Activated naive CD4-positive, alpha-beta T cell (primary cell): ENCODE data around the gene METRNL.
"Not testable (repeated sequence)": the region's sequence is repeated elsewhere in the genome, so short reads cannot be mapped to it uniquely, and the experiment has no call there.

Experiments
- DNase-seq, 4 experiments: peaks; one replicate each; lab custom pipeline; 2025; lab: John Stamatoyannopoulos, UW

Gene METRNL

GRCh38 chr17:83107656-83108048, 28.2 kb downstream of the METRNL start:
- no peak for DNase-seq

- DNase-seq = no peak
These were observed 29.3 kb downstream of the METRNL start for GRCh38 chr17:83108709-83109108.

GRCh38 chr17:83109386-83109785, 30.0 kb downstream of the METRNL start:
- no peak for DNase-seq

- no peak for DNase-seq
These were observed 30.6 kb downstream of the METRNL start for GRCh38 chr17:83109793-83110645.

GRCh38 chr17:83110735-83111134, 31.3 kb downstream of the METRNL start:
- DNase-seq = no peak

GRCh38 chr17:83111516-83112282, 32.3 kb downstream of the METRNL start:
- DNase-seq = no peak

- no peak for DNase-seq
These were observed 34.0 kb downstream of the METRNL start for GRCh38 chr17:83113381-83113780.

- DNase-seq = no peak
These were observed 34.4 kb downstream of the METRNL start for GRCh38 chr17:83113792-83114191.

GRCh38 chr17:83114706-83115105, 35.3 kb downstream of the METRNL start:
- no peak for DNase-seq

- no peak for DNase-seq
These were observed 35.8 kb downstream of the METRNL start for GRCh38 chr17:83115202-83115651.

GRCh38 chr17:83115832-83116231, 36.4 kb downstream of the METRNL start:
- no peak for DNase-seq

GRCh38 chr17:83116311-83116771, 36.9 kb downstream of the METRNL start:
- DNase-seq = no peak

- no peak for DNase-seq
These were observed 37.6 kb downstream of the METRNL start for GRCh38 chr17:83116783-83117555.

- DNase-seq = no peak
These were observed 38.2 kb downstream of the METRNL start for GRCh38 chr17:83117583-83117982.

GRCh38 chr17:83118071-83118841, 38.8 kb downstream of the METRNL start:
- DNase-seq = no peak

- no peak for DNase-seq
These were observed 40.8 kb downstream of the METRNL start for GRCh38 chr17:83119987-83120864.

- not testable (repeated sequence) for DNase-seq
These were observed 42.1 kb downstream of the METRNL start for GRCh38 chr17:83121473-83121872.

- DNase-seq = no peak
These were observed 42.8 kb downstream of the METRNL start for GRCh38 chr17:83121921-83122820.

GRCh38 chr17:83122834-83123233, 43.4 kb downstream of the METRNL start:
- DNase-seq = no peak
